Breast epithelium (tissue), 4 donors: ENCODE data around the gene ZNF423. TPM values are rescaled to one million over a fixed set of nuclear protein-coding genes. Genes with fewer than 3 reads are reported as not detected.
"Not testable (repeated sequence)": the region's sequence is repeated elsewhere in the genome, so short reads cannot be mapped to it uniquely, and the experiment has no call there.

ENCODE experiments used
- DNase-seq, 2 donors: peaks; one replicate each; pipeline ENCODE4 v3.0.0-alpha.2; 2019; ENCODE audit warnings: low spot score in 2 of 2
- H3K27ac ChIP-seq, 2 donors: fragments of 200-600 bp; sonication (generic) in 1 of 2; one replicate each; pipeline ENCODE4 v1.5.1; 2016 to 2019; ENCODE audit warnings: mild to moderate bottlenecking in 1 of 2
- H3K27me3 ChIP-seq, 2 donors: fragments of 200-600 bp; sonication (generic) in 1 of 2; one replicate each; pipeline versions ENCODE4 v1.5.1 to v1.6.0; 2017 to 2019; ENCODE audit warnings: control low read depth in 1 of 2, mild to moderate bottlenecking in 1 of 2
- H3K36me3 ChIP-seq: fragments of 200-600 bp; one replicate; pipeline ENCODE4 v1.5.1; 2019
- H3K4me1 ChIP-seq, 2 donors: fragments of 200-600 bp; sonication (generic); one replicate each; pipeline ENCODE4 v1.5.1; 2016 to 2019; ENCODE audit warnings: control low read depth in 1 of 2
- H3K4me3 ChIP-seq, 3 donors: fragments of 200-600 bp; sonication (generic); 1 replicate in 2 of 3; 2 replicates in 1 of 3; pipeline ENCODE4 v1.5.1; 2016 to 2019; ENCODE audit warnings: mild to moderate bottlenecking in 3 of 3, moderate library complexity in 2 of 3
- H3K9me3 ChIP-seq, 2 donors: fragments of 200-600 bp; sonication (generic) in 1 of 2; one replicate each; pipeline ENCODE4 v1.5.1; 2016 to 2019; ENCODE audit warnings: control low read depth in 1 of 2
- CTCF ChIP-seq, 3 donors: fragments of 450-650 bp; IDR thresholded peaks; one replicate each; pipeline ENCODE4 v1.5.1; 2016 to 2017; ENCODE audit warnings: antibody characterized with exemption in 3 of 3, mild to moderate bottlenecking in 3 of 3, moderate library complexity in 3 of 3
- POLR2A ChIP-seq: fragments of 450-650 bp; IDR thresholded peaks from one replicate; pipeline ENCODE4 v1.6.1; 2016; ENCODE audit warnings: antibody characterized with exemption, mild to moderate bottlenecking, moderate library complexity
- POLR2AphosphoS5 ChIP-seq, 3 donors: sonication (generic); formaldehyde crosslinking; IDR thresholded peaks; one replicate each; pipeline ENCODE4 v1.6.1; 2017; ENCODE audit warnings: antibody characterized with exemption in 3 of 3
- intact Hi-C: fragments of 100-400 bp; cut with DNase I; formaldehyde crosslinking; loops from one replicate; pipeline ENCODE4 v1.15.1; 2023; ENCODE audit warnings: low total_unique reads
- total RNA-seq, 3 donors: library from RNA; depleted of rRNA; stranded (reverse); fragments of >200 nt; gene quantifications; one replicate each; pipeline ENCODE4 v1.1.0, GENCODE V29; 2016

Gene ZNF423
- total RNA-seq, 3 donors from 2014 or later: 4.7 to 8.0 (median 5.9) TPM

DNA sequence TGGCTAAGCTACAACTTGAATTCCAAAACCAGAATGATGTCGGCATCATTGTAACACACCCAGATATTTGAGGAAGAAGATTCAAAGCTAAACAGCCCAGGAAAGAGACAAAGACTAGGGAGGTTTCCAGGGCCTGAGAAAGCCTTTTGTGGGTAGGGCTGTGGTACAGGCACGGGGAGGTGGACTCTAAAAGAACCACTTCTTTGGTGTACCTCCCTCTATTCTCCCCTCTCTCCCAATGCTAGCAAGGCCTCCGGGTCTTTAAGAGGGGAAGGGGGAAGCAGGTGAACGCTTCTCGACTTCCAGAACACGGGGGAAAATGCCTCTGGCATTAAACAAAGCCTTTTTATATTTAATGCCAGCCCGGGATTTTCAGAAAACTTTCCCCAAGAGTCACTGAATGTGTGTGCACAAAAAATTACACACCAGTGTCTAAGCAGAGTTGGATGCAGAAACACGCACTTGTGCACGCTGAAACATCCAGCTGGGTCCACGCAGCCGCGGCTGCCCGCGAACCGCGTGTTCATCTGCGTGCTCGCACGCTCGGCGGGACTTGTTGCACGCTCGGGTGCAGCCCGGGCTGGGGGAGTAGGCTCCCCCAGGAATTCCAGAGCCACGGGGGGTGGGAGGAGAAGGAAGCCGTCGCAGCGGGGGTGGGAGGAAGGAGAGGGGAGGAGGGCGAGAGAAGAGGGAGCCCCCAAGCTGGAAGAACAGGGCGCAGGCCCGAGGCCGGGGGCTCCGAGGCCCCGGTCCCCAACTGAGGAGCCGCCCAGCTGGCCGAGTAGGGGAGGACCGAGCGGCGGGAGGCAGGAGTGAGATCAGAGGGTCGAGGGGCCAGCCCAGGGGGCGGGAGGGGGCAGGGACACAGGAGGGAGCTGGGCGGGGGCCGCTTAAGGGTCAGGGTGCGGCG lies 20.1 kb upstream of the ZNF423 start:
- Histone ChIP-seq H3K27ac (peak overlapping the region; percentile 25 to 68), H3K4me1 (peaks cover 0 to 9% of the 10 kb centered on the region in 2 donors), H3K27me3 (peaks cover 3 to 8% of the 10 kb centered on the region in 2 donors), H3K9me3 (no peaks in the 10 kb centered on the region), H3K4me3 (peak overlapping the region; percentile 27 to 66 (median 50)), H3K36me3 (no peaks in the 10 kb centered on the region)
- TF ChIP-seq POLR2A (no peak), POLR2AphosphoS5 (IDR thresholded peaks at IDR 0.05) (no peak), CTCF (IDR thresholded peaks at IDR 0.05) (no peak)
- DNase-seq: no peak
- intact Hi-C loops: no loop called here

- no peak for TF ChIP-seq POLR2AphosphoS5 (IDR thresholded peaks at IDR 0.05)
- no peak for TF ChIP-seq POLR2A
- no peak for TF ChIP-seq CTCF (IDR thresholded peaks at IDR 0.05)
- Histone ChIP-seq H3K27me3 (peaks cover 3 to 4% of the 10 kb centered on the region in 2 donors), H3K27ac (no peak overlapping the region), H3K9me3 (no peaks in the 10 kb centered on the region), H3K36me3 (no peaks in the 10 kb centered on the region), H3K4me3 (no peak overlapping the region), H3K4me1 (peaks cover 0 to 9% of the 10 kb centered on the region in 2 donors)
- no peak for DNase-seq
- intact Hi-C loops: no loop called here
Observed at GRCh38 chr16:49874613-49875237, 18.8 kb upstream of the ZNF423 start.

- H3K4me1 ChIP-seq, H3K27me3 ChIP-seq, H3K9me3 ChIP-seq, DNase-seq, intact Hi-C loops, H3K4me3 ChIP-seq, H3K27ac ChIP-seq, H3K36me3 ChIP-seq: not testable (repeated sequence)
Observed at GRCh38 chr16:49871824-49872223, 15.9 kb upstream of the ZNF423 start.

DNA sequence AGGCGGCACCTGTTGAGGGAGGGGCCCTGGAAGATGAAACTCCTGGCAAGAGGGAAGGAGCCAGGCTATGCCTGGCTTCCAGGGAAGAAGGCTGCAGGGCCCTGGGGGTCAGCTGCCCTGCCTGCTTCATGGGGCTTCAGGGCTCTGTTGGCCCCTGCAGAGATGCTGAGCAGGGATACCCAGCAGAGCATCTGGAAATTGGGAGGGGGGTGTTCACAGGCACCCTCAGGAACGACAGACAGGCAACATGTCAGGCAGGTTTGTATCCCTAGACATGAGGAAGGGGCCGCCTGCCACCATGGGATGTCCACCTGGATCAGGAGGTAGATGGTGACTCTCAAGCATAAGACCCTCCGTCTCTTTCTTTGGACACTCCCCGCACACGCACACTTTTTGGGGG lies 13.8 kb upstream of the ZNF423 start:
- no peak overlapping the region for H3K4me3 ChIP-seq
- H3K27me3 ChIP-seq: no peaks in the 10 kb centered on the region
- TF ChIP-seq POLR2A (no peak), CTCF (IDR thresholded peaks at IDR 0.05) (no peak), POLR2AphosphoS5 (IDR thresholded peaks at IDR 0.05) (no peak)
- no peak for DNase-seq
- H3K27ac ChIP-seq: no peak overlapping the region
- intact Hi-C loops: loop anchor here (10.0 kb wide), 1 partner anchor 1605 kb away; no protein-coding TSS in a partner anchor
- no peaks in the 10 kb centered on the region for H3K36me3 ChIP-seq
- no peaks in the 10 kb centered on the region for H3K4me1 ChIP-seq
- H3K9me3 ChIP-seq: no peaks in the 10 kb centered on the region

DNA sequence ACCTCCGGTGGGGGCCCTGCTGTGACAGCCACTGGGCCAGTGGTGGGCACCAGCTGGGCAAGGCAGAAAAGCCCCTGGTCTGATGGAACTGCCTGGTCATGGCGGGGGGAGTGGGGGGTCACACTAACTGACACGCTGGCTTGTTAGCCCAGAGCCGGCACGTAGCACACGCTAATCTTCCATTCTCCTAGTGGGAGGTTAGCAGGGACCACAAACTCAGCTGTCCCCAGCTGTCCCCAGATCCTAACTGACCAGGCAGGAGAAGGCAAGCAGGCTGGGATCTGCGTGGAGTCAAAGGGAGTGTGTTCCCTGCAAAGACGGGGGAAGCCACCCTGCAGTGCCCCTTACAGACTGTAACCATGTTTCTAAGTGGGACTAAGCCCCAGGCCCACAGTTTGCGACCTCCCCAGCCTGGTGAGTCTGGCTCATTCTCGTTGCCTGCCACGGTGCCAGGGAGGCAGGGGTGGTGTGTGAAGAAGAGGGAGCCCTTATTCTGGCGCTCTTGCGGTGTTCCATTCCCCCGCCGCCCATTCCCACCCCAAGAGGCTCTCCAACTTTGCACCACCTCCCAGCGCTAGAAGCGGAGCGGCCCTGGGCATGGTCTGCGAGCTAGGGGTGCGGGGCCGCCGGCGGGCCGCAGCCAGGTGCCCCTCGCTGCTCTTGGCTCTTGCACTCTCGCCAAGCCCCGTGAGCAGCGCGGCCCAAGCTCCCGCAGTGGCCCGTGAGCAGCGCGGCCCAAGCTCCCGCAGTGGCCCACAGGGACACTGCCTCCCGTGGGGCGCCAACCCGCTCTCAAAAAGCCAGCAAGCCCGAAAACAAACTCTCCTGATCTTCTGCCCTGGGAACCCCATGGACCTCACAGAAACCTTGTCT lies 12.1 kb upstream of the ZNF423 start:
- Histone ChIP-seq H3K27ac (no peak overlapping the region), H3K4me1 (no peaks in the 10 kb centered on the region), H3K27me3 (no peaks in the 10 kb centered on the region), H3K4me3 (no peak overlapping the region), H3K9me3 (no peaks in the 10 kb centered on the region), H3K36me3 (no peaks in the 10 kb centered on the region)
- intact Hi-C loops: loop anchor here (10.0 kb wide), 1 partner anchor 1603 kb away; no protein-coding TSS in a partner anchor
- no peak for DNase-seq
- no peak for TF ChIP-seq POLR2AphosphoS5 (IDR thresholded peaks at IDR 0.05)
- no peak for TF ChIP-seq POLR2A
- no peak for TF ChIP-seq CTCF (IDR thresholded peaks at IDR 0.05)
